ENCODE measurements around the gene PKM. TPM values are rescaled to one million over a fixed set of nuclear protein-coding genes. Genes with fewer than 3 reads are reported as not detected.

Gene PKM
- total RNA-seq, 1 experiment from 2014 or later: 828 TPM

DNA sequence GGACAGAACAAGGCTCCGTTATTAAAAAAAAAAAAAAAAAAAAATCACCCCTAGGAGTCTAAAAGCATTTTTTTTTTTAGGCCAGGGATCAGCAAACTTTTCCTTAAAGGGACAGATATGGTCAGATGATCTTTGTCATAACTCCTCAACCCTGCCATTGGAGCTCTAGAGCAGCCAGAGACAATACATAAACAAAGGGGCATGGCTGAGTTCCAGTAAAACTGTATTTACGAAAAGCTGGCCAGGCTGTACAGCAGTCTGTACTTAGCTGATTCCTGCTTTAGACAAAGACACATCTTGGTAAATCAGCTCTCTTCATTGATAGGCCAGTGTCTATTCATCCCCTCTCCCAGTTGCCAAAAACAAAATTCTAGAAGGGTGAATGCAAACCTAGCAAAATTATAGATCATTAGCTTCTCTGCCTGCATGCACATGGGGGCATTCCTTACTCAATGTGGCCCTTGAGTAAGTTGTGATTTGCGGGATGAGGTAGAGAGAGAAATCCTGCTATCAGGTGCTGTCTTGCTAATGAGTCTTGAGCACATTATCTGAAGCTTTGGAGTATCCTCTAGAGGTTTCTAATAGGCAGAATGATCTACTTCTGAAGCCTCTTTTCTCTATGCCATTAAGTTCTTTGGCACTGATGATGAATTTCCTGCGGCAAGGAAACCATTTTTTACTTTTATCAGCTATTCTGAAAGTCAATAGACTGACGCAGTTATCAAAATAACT is 77.6 kb downstream of the PKM start:
- POLR2A ChIA-PET: interaction anchor here (0.6 to 1.0 kb wide), 3 partner anchors 35 to 270 kb away, joined by 3 to 4 read pairs (median 3); partner anchors contain the start of genes MYO9A and SENP8
- CTCF ChIA-PET: interaction anchor here (0.6 to 1.1 kb wide), 3 partner anchors 152 to 417 kb away, joined by 3 to 4 read pairs (median 3); no protein-coding TSS in a partner anchor
- H3K27me3 Mint-ChIP-seq (ENCODE audit: insufficient read depth, unreplicated experiment): no peaks in the 10 kb centered on the region
- H3K4me3 Mint-ChIP-seq (ENCODE audit: unreplicated experiment): no peak overlapping the region
- H3K27ac Mint-ChIP-seq (ENCODE audit: low read depth, unreplicated experiment): no peak overlapping the region
- DNase-seq (ENCODE audit: unreplicated experiment): no peak
- peaks cover 4% of the 10 kb centered on the region for H3K36me3 Mint-ChIP-seq (ENCODE audit: insufficient read depth, unreplicated experiment)
- no peaks in the 10 kb centered on the region for H3K9me3 Mint-ChIP-seq (ENCODE audit: unreplicated experiment)
- intact Hi-C loops (cut with micrococcal nuclease): loop anchor here (10.0 kb wide), 1 partner anchor 259 kb away; no protein-coding TSS in a partner anchor
- BruUV-seq (replicated peaks): no TSS peak
- TF ChIP-seq, protein P1, sequence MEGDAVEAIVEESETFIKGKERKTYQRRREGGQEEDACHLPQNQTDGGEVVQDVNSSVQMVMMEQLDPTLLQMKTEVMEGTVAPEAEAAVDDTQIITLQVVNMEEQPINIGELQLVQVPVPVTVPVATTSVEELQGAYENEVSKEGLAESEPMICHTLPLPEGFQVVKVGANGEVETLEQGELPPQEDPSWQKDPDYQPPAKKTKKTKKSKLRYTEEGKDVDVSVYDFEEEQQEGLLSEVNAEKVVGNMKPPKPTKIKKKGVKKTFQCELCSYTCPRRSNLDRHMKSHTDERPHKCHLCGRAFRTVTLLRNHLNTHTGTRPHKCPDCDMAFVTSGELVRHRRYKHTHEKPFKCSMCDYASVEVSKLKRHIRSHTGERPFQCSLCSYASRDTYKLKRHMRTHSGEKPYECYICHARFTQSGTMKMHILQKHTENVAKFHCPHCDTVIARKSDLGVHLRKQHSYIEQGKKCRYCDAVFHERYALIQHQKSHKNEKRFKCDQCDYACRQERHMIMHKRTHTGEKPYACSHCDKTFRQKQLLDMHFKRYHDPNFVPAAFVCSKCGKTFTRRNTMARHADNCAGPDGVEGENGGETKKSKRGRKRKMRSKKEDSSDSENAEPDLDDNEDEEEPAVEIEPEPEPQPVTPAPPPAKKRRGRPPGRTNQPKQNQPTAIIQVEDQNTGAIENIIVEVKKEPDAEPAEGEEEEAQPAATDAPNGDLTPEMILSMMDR (IDR thresholded peaks at IDR 0.05; ENCODE audit: unreplicated experiment): no peak
- peaks cover 21% of the 10 kb centered on the region for H3K4me1 Mint-ChIP-seq (ENCODE audit: insufficient read depth, unreplicated experiment)

Other genes starting within 250 kb of the PKM start
- 29.7 and 40.8 TPM in 2 replicates for gene MYO9A, start 113.0 kb downstream of the PKM start, total RNA-seq (2022)
- 3.8 and 5.0 TPM in 2 replicates for gene SENP8, start 112.8 kb downstream of the PKM start, total RNA-seq (2022)
- gene GRAMD2A, start 33.4 kb downstream of the PKM start, total RNA-seq (2022): 0.42 and 0.93 TPM in 2 replicates
- gene PARP6, start 41.4 kb upstream of the PKM start, total RNA-seq (2022): 117 TPM in 2 replicates
- 0.26 and 0.91 TPM in 2 replicates for gene CELF6, start 89.0 kb upstream of the PKM start, total RNA-seq (2022)
- 87.5 and 110 TPM in 2 replicates for gene HEXA, start 144.8 kb upstream of the PKM start, total RNA-seq (2022)
- not detected in 2 replicates for gene TMEM202, start 167.1 kb upstream of the PKM start, total RNA-seq (2022)
- 234 and 235 TPM in 2 replicates for gene ARIH1, start 243.1 kb upstream of the PKM start, total RNA-seq (2022)

Data from MCF 10A (cell line).